Mesenchymal stem cell (in vitro differentiated cells and primary cell): ENCODE data around the gene ACSS1. TPM values are rescaled to one million over a fixed set of nuclear protein-coding genes. Genes with fewer than 3 reads are reported as not detected.

Experiments
- small RNA-seq: library from polyadenylated mRNA; stranded (forward); fragments of <200 nt; extraction: miRNeasy Mini kit (QIAGEN cat#:217004); gene quantifications from one replicate; pipeline ENCODE3, GENCODE V24; 2013; ENCODE audit warnings: low read depth

The ACSS1 gene

Small RNA genes lying within 50 kb of the gene (small RNA-seq; reads per million reads assigned to genes)
- gene RNU6-1257P, result not detected
